SJSA1 (cell line): ENCODE results near the gene FOXN3. TPM values are rescaled to one million over a fixed set of nuclear protein-coding genes. Genes with fewer than 3 reads are reported as not detected.

Experiments used
- DNase-seq, 2 experiments: peaks; one replicate each; pipeline ENCODE4 v3.0.0-alpha.2; 2015 to 2020; ENCODE audit warnings: low spot score in 2 of 2, low read depth in 1 of 2
- H3K27ac ChIP-seq: fragments of 250-450 bp; sonication (Bioruptor Pico); 2 replicates; pipeline ENCODE4 v1.5.1; 2020; ENCODE audit warnings: mild to moderate bottlenecking, moderate library complexity
- H3K27me3 ChIP-seq: fragments of 250-450 bp; sonication (Bioruptor Pico); replicated peaks from 2 replicates; pipeline ENCODE4 v1.5.1; 2020; ENCODE audit warnings: mild to moderate bottlenecking, moderate library complexity
- H3K36me3 ChIP-seq: fragments of 250-450 bp; sonication (Bioruptor Pico); 2 replicates; pipeline ENCODE4 v1.5.1; 2020; ENCODE audit warnings: mild to moderate bottlenecking
- H3K4me1 ChIP-seq: fragments of 250-450 bp; sonication (Bioruptor Pico); replicated peaks from 2 replicates; pipeline ENCODE4 v1.6.1; 2021; ENCODE audit warnings: mild to moderate bottlenecking
- H3K4me3 ChIP-seq: fragments of 250-450 bp; sonication (Bioruptor Pico); 2 replicates; pipeline ENCODE4 v1.5.1; 2020; ENCODE audit warnings: mild to moderate bottlenecking
- H3K9me3 ChIP-seq: fragments of 250-450 bp; sonication (Bioruptor Pico); replicated peaks from 2 replicates; pipeline ENCODE4 v1.5.1; 2020; ENCODE audit warnings: mild to moderate bottlenecking
- total RNA-seq: library from RNA; depleted of rRNA; stranded (reverse); fragments of >200 nt; shearing (Covaris generic); gene quantifications from 2 replicates; pipeline ENCODE4 v1.2.3, GENCODE V29; 2014

The FOXN3 gene
- total RNA-seq, 1 experiment from 2014 or later, result 31.0 TPM

GRCh38 chr14:89276424-89276975, 140.5 kb downstream of the FOXN3 start:
- Histone ChIP-seq H3K27me3 (no peaks in the 10 kb centered on the region), H3K9me3 (no peaks in the 10 kb centered on the region), H3K36me3 (peaks cover 5% of the 10 kb centered on the region; the same call in 1 of the 2 replicates), H3K4me3 (no peak overlapping the region), H3K27ac (no peak overlapping the region), H3K4me1 (peaks cover 4% of the 10 kb centered on the region; the same call in 1 of the 2 replicates)
- peak; percentile 12 to 47 for DNase-seq

GRCh38 chr14:89270439-89271227, 146.4 kb downstream of the FOXN3 start:
- Histone ChIP-seq H3K9me3 (no peaks in the 10 kb centered on the region), H3K4me1 (no peaks in the 10 kb centered on the region), H3K4me3 (no peak overlapping the region), H3K36me3 (no peaks in the 10 kb centered on the region), H3K27ac (no peak overlapping the region), H3K27me3 (no peaks in the 10 kb centered on the region)
- no peak for DNase-seq

- H3K4me3 ChIP-seq, result no peak overlapping the region
- H3K27ac ChIP-seq, result no peak overlapping the region
- H3K4me1 ChIP-seq, result no peaks in the 10 kb centered on the region
- no peaks in the 10 kb centered on the region for H3K36me3 ChIP-seq
- no peaks in the 10 kb centered on the region for H3K27me3 ChIP-seq
- no peaks in the 10 kb centered on the region for H3K9me3 ChIP-seq
- no peak for DNase-seq
Observed at GRCh38 chr14:89269404-89269803, 147.6 kb downstream of the FOXN3 start.

GRCh38 chr14:89268514-89268913, 148.5 kb downstream of the FOXN3 start:
- H3K4me3 ChIP-seq, result no peak overlapping the region

GRCh38 chr14:89267656-89268055, 149.4 kb downstream of the FOXN3 start:
- Histone ChIP-seq H3K4me1 (no peaks in the 10 kb centered on the region), H3K27ac (no peak overlapping the region), H3K27me3 (no peaks in the 10 kb centered on the region), H3K4me3 (no peak overlapping the region), H3K9me3 (no peaks in the 10 kb centered on the region), H3K36me3 (no peaks in the 10 kb centered on the region)
- no peak for DNase-seq

More at GRCh38 chr14:89268514-89268913, 148.5 kb downstream of the FOXN3 start:
- Histone ChIP-seq H3K27ac (no peak overlapping the region), H3K36me3 (no peaks in the 10 kb centered on the region), H3K9me3 (no peaks in the 10 kb centered on the region), H3K27me3 (no peaks in the 10 kb centered on the region), H3K4me1 (no peaks in the 10 kb centered on the region)
- no peak for DNase-seq

GRCh38 chr14:89267163-89267562, 149.9 kb downstream of the FOXN3 start:
- H3K4me3 ChIP-seq, result no peak overlapping the region

GRCh38 chr14:89266754-89267153, 150.3 kb downstream of the FOXN3 start:
- Histone ChIP-seq H3K4me1 (no peaks in the 10 kb centered on the region), H3K27ac (no peak overlapping the region), H3K4me3 (no peak overlapping the region), H3K9me3 (no peaks in the 10 kb centered on the region), H3K36me3 (no peaks in the 10 kb centered on the region), H3K27me3 (no peaks in the 10 kb centered on the region)
- DNase-seq, result no peak

More at GRCh38 chr14:89267163-89267562, 149.9 kb downstream of the FOXN3 start:
- Histone ChIP-seq H3K27me3 (no peaks in the 10 kb centered on the region), H3K36me3 (no peaks in the 10 kb centered on the region), H3K9me3 (no peaks in the 10 kb centered on the region), H3K27ac (no peak overlapping the region), H3K4me1 (no peaks in the 10 kb centered on the region)
- no peak for DNase-seq

GRCh38 chr14:89265234-89265633, 151.8 kb downstream of the FOXN3 start:
- H3K4me1 ChIP-seq, result no peaks in the 10 kb centered on the region
- DNase-seq, result no peak
- no peak overlapping the region for H3K27ac ChIP-seq
- no peaks in the 10 kb centered on the region for H3K27me3 ChIP-seq
- H3K36me3 ChIP-seq, result no peaks in the 10 kb centered on the region
- H3K9me3 ChIP-seq, result no peaks in the 10 kb centered on the region
- no peak overlapping the region for H3K4me3 ChIP-seq

- no peaks in the 10 kb centered on the region for H3K36me3 ChIP-seq
- H3K9me3 ChIP-seq, result no peaks in the 10 kb centered on the region
- DNase-seq, result no peak
- no peak overlapping the region for H3K27ac ChIP-seq
- no peaks in the 10 kb centered on the region for H3K27me3 ChIP-seq
- H3K4me3 ChIP-seq, result no peak overlapping the region
- no peaks in the 10 kb centered on the region for H3K4me1 ChIP-seq
Observed at GRCh38 chr14:89264196-89264800, 152.7 kb downstream of the FOXN3 start.

GRCh38 chr14:89262041-89262440, 155.0 kb downstream of the FOXN3 start:
- Histone ChIP-seq H3K27ac (no peak overlapping the region), H3K4me1 (no peaks in the 10 kb centered on the region), H3K27me3 (no peaks in the 10 kb centered on the region), H3K4me3 (no peak overlapping the region), H3K9me3 (no peaks in the 10 kb centered on the region), H3K36me3 (no peaks in the 10 kb centered on the region)
- DNase-seq, result no peak

- Histone ChIP-seq H3K9me3 (no peaks in the 10 kb centered on the region), H3K27ac (no peak overlapping the region), H3K4me1 (no peaks in the 10 kb centered on the region), H3K27me3 (no peaks in the 10 kb centered on the region), H3K4me3 (no peak overlapping the region), H3K36me3 (no peaks in the 10 kb centered on the region)
- no peak for DNase-seq
Observed at GRCh38 chr14:89260898-89261297, 156.1 kb downstream of the FOXN3 start.

- Histone ChIP-seq H3K4me1 (no peaks in the 10 kb centered on the region), H3K4me3 (no peak overlapping the region), H3K9me3 (no peaks in the 10 kb centered on the region), H3K27ac (no peak overlapping the region), H3K27me3 (no peaks in the 10 kb centered on the region), H3K36me3 (no peaks in the 10 kb centered on the region)
- DNase-seq, result no peak
Observed at GRCh38 chr14:89259951-89260609, 157.0 kb downstream of the FOXN3 start.

GRCh38 chr14:89258728-89259273, 158.2 kb downstream of the FOXN3 start:
- Histone ChIP-seq H3K4me1 (no peaks in the 10 kb centered on the region), H3K9me3 (no peaks in the 10 kb centered on the region), H3K4me3 (no peak overlapping the region), H3K27ac (no peak overlapping the region), H3K27me3 (no peaks in the 10 kb centered on the region), H3K36me3 (no peaks in the 10 kb centered on the region)
- DNase-seq, result no peak
